GM10847 (cell line): ENCODE data around the gene ZBTB20.

Source experiments
- POLR2A ChIP-seq: IDR thresholded peaks from 2 replicates; pipeline ENCODE4 v1.6.1; 2011; ENCODE audit not compliant: insufficient read length; ENCODE audit errors: extremely low read depth

ZBTB20 gene

GRCh38 chr3:114595522-114596028 is 551.5 kb downstream of the ZBTB20 start:
- TF ChIP-seq POLR2A = no peak

- TF ChIP-seq POLR2A = no peak
These were observed 556.6 kb downstream of the ZBTB20 start for GRCh38 chr3:114590309-114591047.

- TF ChIP-seq POLR2A = no peak
These were observed 559.1 kb downstream of the ZBTB20 start for GRCh38 chr3:114587986-114588385.

- no peak for TF ChIP-seq POLR2A
These were observed 561.0 kb downstream of the ZBTB20 start for GRCh38 chr3:114586119-114586518.

GRCh38 chr3:114585687-114586086 is 561.4 kb downstream of the ZBTB20 start:
- TF ChIP-seq POLR2A = no peak

GRCh38 chr3:114584734-114585371 is 562.2 kb downstream of the ZBTB20 start:
- no peak for TF ChIP-seq POLR2A

GRCh38 chr3:114582929-114583328 is 564.2 kb downstream of the ZBTB20 start:
- no peak for TF ChIP-seq POLR2A

GRCh38 chr3:114572364-114573062 is 574.6 kb downstream of the ZBTB20 start:
- no peak for TF ChIP-seq POLR2A

GRCh38 chr3:114571363-114571762 is 575.7 kb downstream of the ZBTB20 start:
- TF ChIP-seq POLR2A = no peak

- TF ChIP-seq POLR2A = no peak
These were observed 577.9 kb downstream of the ZBTB20 start for GRCh38 chr3:114569186-114569585.

GRCh38 chr3:114567771-114568170 is 579.3 kb downstream of the ZBTB20 start:
- no peak for TF ChIP-seq POLR2A

GRCh38 chr3:114566767-114567166 is 580.3 kb downstream of the ZBTB20 start:
- TF ChIP-seq POLR2A = no peak

GRCh38 chr3:114566162-114566755 is 580.8 kb downstream of the ZBTB20 start:
- no peak for TF ChIP-seq POLR2A

- TF ChIP-seq POLR2A = no peak
These were observed 581.9 kb downstream of the ZBTB20 start for GRCh38 chr3:114565216-114565615.

GRCh38 chr3:114563720-114564119 is 583.4 kb downstream of the ZBTB20 start:
- TF ChIP-seq POLR2A = no peak
